ENCODE measurements around the gene GOLGA6A.

The GOLGA6A gene

DNA sequence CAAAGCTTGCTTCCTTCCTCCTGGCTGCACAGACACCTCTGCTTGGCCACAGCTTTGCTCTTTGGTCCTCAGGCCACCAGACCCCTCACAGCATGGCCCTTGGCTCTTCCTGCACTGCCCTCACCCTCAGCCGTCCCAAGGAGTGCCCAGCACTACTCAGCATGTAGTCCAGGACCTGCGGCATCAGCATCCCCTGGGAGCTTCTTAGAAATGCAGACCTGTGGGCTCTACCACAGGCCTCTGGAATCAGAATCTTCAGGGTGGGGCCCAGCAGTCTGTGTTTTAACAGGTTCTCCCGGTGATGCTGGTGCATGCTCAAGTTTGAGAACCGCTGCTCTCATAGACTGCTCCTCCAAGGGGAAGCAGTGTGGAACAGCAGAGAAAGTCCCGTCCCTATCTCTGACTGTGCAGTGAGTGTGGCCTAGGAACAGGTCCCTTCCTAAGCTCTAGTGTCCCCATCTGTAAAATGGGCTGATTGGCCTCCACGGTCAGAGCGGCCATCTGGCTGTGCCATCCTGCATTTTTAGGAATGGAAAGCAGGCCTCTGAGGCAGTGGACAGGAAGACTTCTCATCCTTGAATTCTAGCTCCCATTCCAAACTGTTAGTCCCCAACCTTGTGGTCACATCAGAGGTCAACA, 36.6 kb downstream of the GOLGA6A start:
- H3K36me3 ChIP-seq (ENCODE audit: control insufficient read depth, low read length), result no peaks in the 10 kb centered on the region
- peaks cover 7% of the 10 kb centered on the region for H3K27me3 ChIP-seq (ENCODE audit: control insufficient read depth, low read length)
- no peak overlapping the region for H3K4me3 ChIP-seq (ENCODE audit: low read length)
- no peaks in the 10 kb centered on the region for H3K9me3 ChIP-seq (ENCODE audit: control insufficient read depth, insufficient read depth, low read length)
- no peak overlapping the region for H3K4me2 ChIP-seq (ENCODE audit: low read length)
- no peak overlapping the region for H3K27ac ChIP-seq (ENCODE audit: low read depth, low read length)
- no peak for TF ChIP-seq CTCF (IDR thresholded peaks at IDR 0.05; ENCODE audit: low read depth, low read length, poor library complexity, severe bottlenecking)
- no peak for TF ChIP-seq EZH2phosphoT487 (IDR thresholded peaks at IDR 0.05; ENCODE audit: borderline replicate concordance, low read length)
- H3K9me2 ChIP-seq (replicated peaks; ENCODE audit: control insufficient read depth, low read length), result no peaks in the 10 kb centered on the region
- no peaks in the 10 kb centered on the region for H3F3A ChIP-seq (ENCODE audit: control insufficient read depth, insufficient read depth)
- no peaks in the 10 kb centered on the region for H3K4me1 ChIP-seq (ENCODE audit: control insufficient read depth, low read length)
- H4K20me1 ChIP-seq (ENCODE audit: control insufficient read depth, insufficient read depth, low read depth, low read length), result no peaks in the 10 kb centered on the region
- H3K79me2 ChIP-seq (ENCODE audit: control insufficient read depth, low read length), result no peaks in the 10 kb centered on the region

DNA sequence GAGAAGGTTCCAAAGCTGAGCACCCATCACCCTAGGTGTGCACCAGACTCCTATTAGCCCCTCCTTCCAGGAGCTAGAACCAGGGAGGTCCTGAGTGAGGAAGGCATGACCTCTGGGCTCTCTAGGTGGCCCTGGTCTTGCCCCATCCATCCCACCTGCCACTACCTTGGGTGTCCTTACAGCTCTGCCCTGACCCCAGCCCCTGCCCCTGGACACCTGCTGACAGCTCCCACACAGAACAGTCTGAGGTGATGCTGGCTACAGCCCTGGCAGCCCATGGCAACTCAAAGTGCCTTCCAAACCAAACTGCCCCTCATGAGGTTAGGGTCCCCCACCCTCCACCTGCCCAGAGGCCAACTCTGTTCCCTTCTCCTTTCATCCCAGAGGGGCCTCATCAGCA, 37.2 kb downstream of the GOLGA6A start:
- no peaks in the 10 kb centered on the region for H4K20me1 ChIP-seq (ENCODE audit: control insufficient read depth, insufficient read depth, low read depth, low read length)
- no peak for TF ChIP-seq CTCF (IDR thresholded peaks at IDR 0.05; ENCODE audit: low read depth, low read length, poor library complexity, severe bottlenecking)
- TF ChIP-seq EZH2phosphoT487 (IDR thresholded peaks at IDR 0.05; ENCODE audit: borderline replicate concordance, low read length), result no peak
- H3K4me3 ChIP-seq (ENCODE audit: low read length), result no peak overlapping the region
- H3F3A ChIP-seq (ENCODE audit: control insufficient read depth, insufficient read depth), result no peaks in the 10 kb centered on the region
- H3K9me3 ChIP-seq (ENCODE audit: control insufficient read depth, insufficient read depth, low read length), result no peaks in the 10 kb centered on the region
- H3K79me2 ChIP-seq (ENCODE audit: control insufficient read depth, low read length), result no peaks in the 10 kb centered on the region
- H3K9me2 ChIP-seq (replicated peaks; ENCODE audit: control insufficient read depth, low read length), result no peaks in the 10 kb centered on the region
- H3K27me3 ChIP-seq (ENCODE audit: control insufficient read depth, low read length), result peaks cover 7% of the 10 kb centered on the region
- H3K36me3 ChIP-seq (ENCODE audit: control insufficient read depth, low read length), result no peaks in the 10 kb centered on the region
- no peaks in the 10 kb centered on the region for H3K4me1 ChIP-seq (ENCODE audit: control insufficient read depth, low read length)
- no peak overlapping the region for H3K27ac ChIP-seq (ENCODE audit: low read depth, low read length)
- H3K4me2 ChIP-seq (ENCODE audit: low read length), result no peak overlapping the region

- Histone ChIP-seq H3F3A (ENCODE audit: control insufficient read depth, insufficient read depth) (no peaks in the 10 kb centered on the region), H3K4me3 (ENCODE audit: low read length) (no peak overlapping the region), H3K9me3 (ENCODE audit: control insufficient read depth, insufficient read depth, low read length) (no peaks in the 10 kb centered on the region), H3K27ac (ENCODE audit: low read depth, low read length) (no peak overlapping the region), H3K79me2 (ENCODE audit: control insufficient read depth, low read length) (no peaks in the 10 kb centered on the region), H3K4me1 (ENCODE audit: control insufficient read depth, low read length) (no peaks in the 10 kb centered on the region), H3K27me3 (ENCODE audit: control insufficient read depth, low read length) (peaks cover 7% of the 10 kb centered on the region), H3K4me2 (ENCODE audit: low read length) (no peak overlapping the region), H4K20me1 (ENCODE audit: control insufficient read depth, insufficient read depth, low read depth, low read length) (no peaks in the 10 kb centered on the region), H3K36me3 (ENCODE audit: control insufficient read depth, low read length) (no peaks in the 10 kb centered on the region), H3K9me2 (replicated peaks; ENCODE audit: control insufficient read depth, low read length) (no peaks in the 10 kb centered on the region)
- TF ChIP-seq CTCF (IDR thresholded peaks at IDR 0.05; ENCODE audit: low read depth, low read length, poor library complexity, severe bottlenecking), result no peak
- no peak for TF ChIP-seq EZH2phosphoT487 (IDR thresholded peaks at IDR 0.05; ENCODE audit: borderline replicate concordance, low read length)
These were observed 37.9 kb downstream of the GOLGA6A start for GRCh38 chr15:74044267-74045110.

Measured in DOHH2 (cell line).